RWPE2 (cell line): ENCODE data around the gene LPCAT1.

ENCODE experiments used
- ATAC-seq: fragments of 200-7000 bp; cut with Tn5 transposase; 3 replicates; pipeline ENCODE4 v1.9.1; 2021; ENCODE audit warnings: low read depth
- DNase-seq: peaks from one replicate; pipeline ENCODE4 v3.0.0-alpha.2; 2020; ENCODE audit warnings: low spot score
- H3K27ac ChIP-seq: fragments of 450-650 bp; 2 replicates; pipeline ENCODE4 v1.5.1; 2017; ENCODE audit warnings: mild to moderate bottlenecking; ENCODE audit not compliant: poor library complexity, severe bottlenecking
- H3K27me3 ChIP-seq: fragments of 250-450 bp; sonication (Bioruptor Pico); 2 replicates; pipeline ENCODE4 v1.5.1; 2021; ENCODE audit warnings: mild to moderate bottlenecking, moderate library complexity; ENCODE audit not compliant: insufficient read depth, poor library complexity, severe bottlenecking
- H3K36me3 ChIP-seq: fragments of 250-450 bp; sonication (Bioruptor Pico); 2 replicates; pipeline ENCODE4 v1.5.1; 2020; ENCODE audit warnings: low read depth, mild to moderate bottlenecking, moderate library complexity
- H3K4me1 ChIP-seq: fragments of 250-450 bp; sonication (Bioruptor Pico); 2 replicates; pipeline ENCODE4 v1.5.1; 2021; ENCODE audit warnings: mild to moderate bottlenecking, moderate library complexity; ENCODE audit not compliant: insufficient read depth, poor library complexity, severe bottlenecking
- H3K4me3 ChIP-seq: fragments of 250-450 bp; sonication (Bioruptor Pico); 2 replicates; pipeline ENCODE4 v1.5.1; 2021; ENCODE audit warnings: mild to moderate bottlenecking, moderate library complexity; ENCODE audit not compliant: severe bottlenecking
- H3K9me3 ChIP-seq: fragments of 250-450 bp; sonication (Bioruptor Pico); 2 replicates; pipeline ENCODE4 v1.5.1; 2021; ENCODE audit warnings: mild to moderate bottlenecking, moderate library complexity; ENCODE audit not compliant: severe bottlenecking
- TF ChIP-seq, protein P1 (sequence below): fragments of 450-650 bp; IDR thresholded peaks from one replicate; pipeline ENCODE4 v1.5.1; 2017; ENCODE audit warnings: mild to moderate bottlenecking, moderate library complexity; ENCODE audit not compliant: poor library complexity, severe bottlenecking

The LPCAT1 gene

DNA sequence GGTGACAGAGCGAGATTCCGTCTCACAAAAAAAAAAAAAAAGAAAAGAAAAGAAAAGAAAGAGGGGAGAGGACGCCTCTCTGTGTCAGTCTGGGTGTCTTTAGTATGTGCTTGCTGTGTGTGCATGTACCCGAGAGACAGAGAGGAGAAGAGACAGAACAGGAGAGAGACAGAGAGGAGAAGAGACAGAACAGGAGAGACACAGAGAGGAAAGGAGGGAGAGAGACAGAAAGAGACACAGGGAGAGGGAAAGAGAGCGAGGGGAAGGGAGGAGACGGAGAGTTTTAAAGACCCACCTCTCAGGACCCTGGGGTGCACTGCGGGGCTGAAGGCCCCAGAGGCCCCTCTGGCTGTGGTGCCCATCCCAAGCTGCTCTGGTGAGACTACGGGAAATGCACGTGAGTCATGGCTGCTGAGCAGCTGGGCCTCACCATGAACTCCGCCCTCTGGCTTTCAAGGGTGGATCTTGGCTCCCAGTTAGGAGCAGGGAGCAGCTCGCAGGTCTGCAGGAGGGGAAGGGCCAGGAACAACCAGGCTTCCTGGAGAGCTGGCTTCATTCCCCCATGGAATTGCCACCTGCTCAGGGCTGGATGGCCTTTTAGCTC, 86.4 kb downstream of the LPCAT1 start:
- no peak overlapping the region for H3K27ac ChIP-seq
- H3K4me3 ChIP-seq = no peak overlapping the region
- TF ChIP-seq, protein P1, sequence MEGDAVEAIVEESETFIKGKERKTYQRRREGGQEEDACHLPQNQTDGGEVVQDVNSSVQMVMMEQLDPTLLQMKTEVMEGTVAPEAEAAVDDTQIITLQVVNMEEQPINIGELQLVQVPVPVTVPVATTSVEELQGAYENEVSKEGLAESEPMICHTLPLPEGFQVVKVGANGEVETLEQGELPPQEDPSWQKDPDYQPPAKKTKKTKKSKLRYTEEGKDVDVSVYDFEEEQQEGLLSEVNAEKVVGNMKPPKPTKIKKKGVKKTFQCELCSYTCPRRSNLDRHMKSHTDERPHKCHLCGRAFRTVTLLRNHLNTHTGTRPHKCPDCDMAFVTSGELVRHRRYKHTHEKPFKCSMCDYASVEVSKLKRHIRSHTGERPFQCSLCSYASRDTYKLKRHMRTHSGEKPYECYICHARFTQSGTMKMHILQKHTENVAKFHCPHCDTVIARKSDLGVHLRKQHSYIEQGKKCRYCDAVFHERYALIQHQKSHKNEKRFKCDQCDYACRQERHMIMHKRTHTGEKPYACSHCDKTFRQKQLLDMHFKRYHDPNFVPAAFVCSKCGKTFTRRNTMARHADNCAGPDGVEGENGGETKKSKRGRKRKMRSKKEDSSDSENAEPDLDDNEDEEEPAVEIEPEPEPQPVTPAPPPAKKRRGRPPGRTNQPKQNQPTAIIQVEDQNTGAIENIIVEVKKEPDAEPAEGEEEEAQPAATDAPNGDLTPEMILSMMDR = peak; percentile 25
- H3K36me3 ChIP-seq = no peaks in the 10 kb centered on the region
- peaks cover 4% of the 10 kb centered on the region for H3K9me3 ChIP-seq
- DNase-seq (peak; percentile 71), ATAC-seq (peak; percentile 97)
- H3K4me1 ChIP-seq = peaks cover 5% of the 10 kb centered on the region
- peaks cover 19% of the 10 kb centered on the region for H3K27me3 ChIP-seq

DNA sequence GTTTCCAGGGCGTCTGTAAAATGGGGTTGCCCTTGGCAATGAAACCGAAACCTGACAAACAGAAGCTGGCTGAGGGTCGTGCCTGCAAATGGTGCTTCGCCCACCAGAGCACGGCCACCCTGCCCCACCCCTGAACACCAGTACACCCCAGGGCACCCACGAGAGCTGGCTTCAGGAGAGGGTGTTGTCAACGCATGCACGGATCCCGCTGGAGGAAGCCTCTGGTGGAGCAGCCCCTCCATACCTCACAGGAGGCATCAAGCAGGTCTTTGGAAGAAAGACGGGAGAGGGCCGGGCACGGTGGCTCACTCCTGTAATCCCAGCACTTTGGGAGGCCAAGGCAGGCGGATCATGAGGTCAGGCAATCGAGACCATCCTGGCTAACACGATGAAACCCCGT, 87.1 kb downstream of the LPCAT1 start:
- TF ChIP-seq, protein P1 = no peak

GRCh38 chr5:1436036-1436435, 87.7 kb downstream of the LPCAT1 start:
- H3K4me3 ChIP-seq = no peak overlapping the region
- peaks cover 5% of the 10 kb centered on the region for H3K4me1 ChIP-seq
- TF ChIP-seq, protein P1 = no peak
- peaks cover 8% of the 10 kb centered on the region for H3K27me3 ChIP-seq
- H3K9me3 ChIP-seq = peaks cover 4% of the 10 kb centered on the region
- no peak for DNase-seq
- no peak overlapping the region for H3K27ac ChIP-seq
- no peak for ATAC-seq
- H3K36me3 ChIP-seq = no peaks in the 10 kb centered on the region

More for the DNA sequence above, 87.1 kb downstream of the LPCAT1 start:
- Histone ChIP-seq H3K36me3 (no peaks in the 10 kb centered on the region), H3K9me3 (peaks cover 4% of the 10 kb centered on the region), H3K4me3 (no peak overlapping the region), H3K27me3 (peaks cover 12% of the 10 kb centered on the region), H3K27ac (no peak overlapping the region), H3K4me1 (peaks cover 5% of the 10 kb centered on the region)
- ATAC-seq = no peak
- peak; percentile 58 for DNase-seq

DNA sequence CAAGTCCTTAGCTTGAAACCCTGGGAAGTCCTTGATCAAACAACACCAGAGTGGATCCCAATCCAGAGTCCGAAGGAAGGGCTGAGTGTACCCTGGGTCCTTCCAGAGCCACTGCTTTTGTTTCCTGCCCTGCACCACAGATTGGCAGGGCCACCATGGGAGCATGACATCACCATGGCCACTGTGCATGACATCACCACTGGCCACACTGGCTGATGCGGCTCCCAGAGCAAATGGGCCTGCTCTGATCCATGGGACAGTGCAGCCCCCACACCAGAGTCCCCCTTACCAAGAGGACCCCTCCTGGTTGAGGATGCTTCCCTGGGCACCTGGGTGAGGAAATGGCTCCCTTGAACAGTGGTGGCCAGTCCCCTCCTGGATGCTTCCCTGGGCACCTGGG, 88.4 kb downstream of the LPCAT1 start:
- H3K27ac ChIP-seq = no peak overlapping the region

GRCh38 chr5:1432296-1432695, 91.5 kb downstream of the LPCAT1 start:
- no peaks in the 10 kb centered on the region for H3K27me3 ChIP-seq
- TF ChIP-seq, protein P1 = no peak
- peaks cover 6% of the 10 kb centered on the region for H3K9me3 ChIP-seq

More for the DNA sequence above, 88.4 kb downstream of the LPCAT1 start:
- Histone ChIP-seq H3K36me3 (no peaks in the 10 kb centered on the region), H3K9me3 (peaks cover under 1% of the 10 kb centered on the region), H3K27me3 (peaks cover 1% of the 10 kb centered on the region), H3K4me3 (no peak overlapping the region), H3K4me1 (peaks cover 5% of the 10 kb centered on the region)
- ATAC-seq = no peak
- TF ChIP-seq, protein P1 = no peak
- DNase-seq = peak; percentile 53

More at GRCh38 chr5:1432296-1432695, 91.5 kb downstream of the LPCAT1 start:
- ATAC-seq = no peak
- no peak overlapping the region for H3K4me3 ChIP-seq
- H3K36me3 ChIP-seq = no peaks in the 10 kb centered on the region
- peaks cover under 1% of the 10 kb centered on the region for H3K4me1 ChIP-seq
- H3K27ac ChIP-seq = no peak overlapping the region
- peak; percentile 65 for DNase-seq
